HepG2 (cell line): ENCODE measurements around the gene SELENOH. TPM values are rescaled to one million over a fixed set of nuclear protein-coding genes. Genes with fewer than 3 reads are reported as not detected.
A peak's percentile ranks its signal among the peaks of the same experiment; 100 is the strongest.

Experiments used
- ARID3A ChIP-seq: IDR thresholded peaks from 2 replicates; pipeline ENCODE4 v1.6.1; 2012; ENCODE audit warnings: low read depth, low read length, improper control_type of control experiment
- EP300 ChIP-seq, 3 experiments: sonication (generic) in 1 of 3; formaldehyde crosslinking in 1 of 3; IDR thresholded peaks; 2 replicates each; pipeline versions ENCODE4 v1.5.1 to v1.6.1; 2011 to 2020; ENCODE audit warnings: low read depth in 2 of 3, low read length in 2 of 3, borderline replicate concordance in 1 of 3, improper control_type of control experiment in 1 of 3, mild to moderate bottlenecking in 1 of 3, missing genetic modification reagents in 1 of 3, moderate library complexity in 1 of 3
- ETV5 ChIP-seq: IDR thresholded peaks from 2 replicates; pipeline ENCODE4 v1.6.1; 2018; ENCODE audit warnings: missing biosample characterization, missing genetic modification reagents, inconsistent platforms, borderline replicate concordance
- GMEB1 ChIP-seq: sonication (generic); formaldehyde crosslinking; IDR thresholded peaks from 2 replicates; pipeline ENCODE4 v1.5.1; 2020; ENCODE audit warnings: missing genetic modification reagents, mild to moderate bottlenecking, borderline replicate concordance
- NR2F6 ChIP-seq, 2 experiments: IDR thresholded peaks; 2 replicates each; pipeline ENCODE4 v1.6.1; 2016; ENCODE audit warnings: antibody characterized with exemption in 1 of 2, mild to moderate bottlenecking in 1 of 2
- POLR2AphosphoS5 ChIP-seq: IDR thresholded peaks from 2 replicates; pipeline ENCODE4 v1.6.1; 2012; ENCODE audit warnings: low read depth, low read length
- ZNF281 ChIP-seq: sonication (generic); formaldehyde crosslinking; IDR thresholded peaks from 2 replicates; pipeline ENCODE4 v1.4.0; 2020; ENCODE audit warnings: missing genetic modification reagents, borderline replicate concordance
- ZNF414 ChIP-seq: sonication (generic); formaldehyde crosslinking; IDR thresholded peaks from 2 replicates; pipeline ENCODE4 v1.5.0; 2020; ENCODE audit warnings: missing genetic modification reagents
- polyA plus RNA-seq, 8 experiments: library from polyadenylated mRNA; depleted of rRNA in 3 of 8; stranded (reverse) in 7 of 8; unstranded in 1 of 8; fragments of >200 nt; fragmentation: Illumina TruSeq in 4 of 8; extraction: Trizol in 4 of 8; gene quantifications; 2 replicates each; pipeline versions ENCODE4 v1.2.1 to v1.2.3, GENCODE V29; 2011 to 2016; ENCODE audit warnings: low read depth in 4 of 8, missing spikeins in 1 of 8, mixed read lengths in 1 of 8; ENCODE audit not compliant: insufficient read depth in 1 of 8
- total RNA-seq, 5 experiments: library from RNA; depleted of rRNA; stranded (reverse); fragments of >200 nt; fragmentation: Illumina TruSeq; extraction: Trizol; gene quantifications; 2 replicates each; pipeline ENCODE4 v1.2.3, GENCODE V29; 2016; ENCODE audit warnings: low read depth in 1 of 5

Gene SELENOH
- total and polyA plus RNA-seq, 2 of the 13 experiments (the other 11 are each of a cell fraction or from before 2014, with no cell fraction given) = 27.2 to 77.4 TPM

GRCh38 chr11:57777969-57778317, 36.7 kb downstream of the SELENOH start (continued):
- TF ChIP-seq POLR2AphosphoS5 (0 out of 2 replicates have a peak, but pooled peaks have one; percentile 21), NR2F6 (IDR thresholded peaks at IDR 0.05) (0 out of 2 replicates have a peak, but pooled peaks have one; percentile 48), NR2F6 (CRISPR knock-in tag; IDR thresholded peaks at IDR 0.05) (peak; percentile 75), ZNF281 (CRISPR knock-in tag) (peak; percentile 49; the same call in 1 of the 2 replicates), EP300 (IDR thresholded peaks at IDR 0.05; ENCODE audit: low read depth in 2 of 2, low read length in 2 of 2) (peak; percentile 18 to 79; a peak in 3 of 4 replicates), EP300 (CRISPR knock-in tag; IDR thresholded peaks at IDR 0.05; ENCODE audit: borderline replicate concordance) (no peak), ETV5 (CRISPR knock-in tag) (peak; percentile 40; the same call in 1 of the 2 replicates), ARID3A (peak; percentile 22; the same call in 1 of the 2 replicates), ZNF414 (CRISPR knock-in tag) (0 out of 2 replicates have a peak, but pooled peaks have one; percentile 7), GMEB1 (no peak)
